Right lung (tissue), 5 donors: ENCODE results near the gene FAHD2B. TPM values are rescaled to one million over a fixed set of nuclear protein-coding genes. Genes with fewer than 3 reads are reported as not detected.
"Not testable (repeated sequence)": the region's sequence is repeated elsewhere in the genome, so short reads cannot be mapped to it uniquely, and the experiment has no call there.

Source experiments
- DNase-seq, 2 donors: peaks; one replicate each; pipeline ENCODE4 v3.0.0-alpha.2; 2013
- polyA plus RNA-seq, 5 donors: library from polyadenylated mRNA; unstranded; fragments of 120-200 nt; gene quantifications; one replicate each; pipeline versions ENCODE4 v1.2.1 to v1.2.3, GENCODE V29; 2013; ENCODE audit warnings: inconsistent platforms in 1 of 5, low replicate concordance in 1 of 5; ENCODE audit not compliant: insufficient read length in 5 of 5, insufficient read depth in 1 of 5

The FAHD2B gene
- polyA plus RNA-seq, 5 donors: 25.7 to 31.8 (median 27.6) TPM

DNA sequence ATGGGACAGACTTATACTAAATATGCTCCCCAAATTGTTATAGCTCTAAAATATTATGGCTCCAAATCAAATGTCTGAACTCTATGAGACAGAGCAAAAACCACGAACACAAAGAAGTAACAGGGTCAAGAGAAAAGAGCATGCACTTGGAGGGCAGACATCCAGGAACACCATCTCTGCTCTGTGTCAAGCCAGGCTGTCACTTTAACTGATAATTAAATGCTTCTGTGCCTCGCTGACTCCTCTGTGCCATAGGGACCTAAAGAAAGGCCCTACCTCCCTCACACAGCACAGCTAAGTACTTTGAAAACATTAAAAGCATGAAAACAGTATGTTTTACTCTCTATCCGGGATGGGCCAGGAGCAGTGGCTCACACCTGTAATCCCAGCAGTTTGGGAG, 23.8 kb downstream of the FAHD2B start:
- not testable (repeated sequence) for DNase-seq

DNA sequence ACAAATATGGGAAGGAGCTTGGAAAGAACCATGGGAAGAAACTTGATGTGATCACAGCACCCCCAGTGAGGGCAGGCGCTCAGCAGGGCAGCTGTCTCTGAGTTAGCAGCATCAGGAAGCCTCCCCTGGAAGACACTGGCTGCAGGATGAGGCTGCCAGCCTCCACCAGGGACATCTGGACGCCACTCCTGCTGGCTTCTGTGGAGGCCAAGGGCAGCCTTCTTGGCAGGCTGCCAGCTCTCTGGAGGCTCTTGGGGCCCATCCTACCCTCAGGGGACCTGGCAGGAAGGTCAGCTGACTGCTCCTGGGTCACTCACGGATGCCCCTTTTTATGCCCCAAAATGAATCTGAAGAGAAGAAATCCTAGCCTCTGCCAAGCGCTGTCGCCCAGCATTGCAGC, 26.0 kb downstream of the FAHD2B start:
- DNase-seq: not testable (repeated sequence)

DNA sequence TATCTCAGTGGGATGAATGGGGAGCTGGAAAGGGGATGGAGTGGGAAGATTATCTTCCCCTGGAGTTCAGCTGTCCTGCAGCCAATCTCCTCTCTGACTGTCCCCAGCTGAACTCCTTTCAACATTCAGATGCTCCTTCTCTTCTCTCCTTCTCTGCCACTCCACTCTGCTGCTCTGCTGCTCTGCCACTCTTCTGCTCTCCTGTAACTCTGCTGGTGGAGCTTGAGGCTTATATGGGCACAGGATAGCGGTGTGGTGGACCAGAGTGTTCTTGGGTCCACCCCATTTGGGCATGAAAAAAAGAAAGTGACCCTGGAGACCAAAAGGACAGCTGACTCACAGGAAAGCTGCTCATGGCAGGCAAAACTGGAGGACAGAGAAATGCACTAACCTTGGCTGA, 26.6 kb downstream of the FAHD2B start:
- no peak for DNase-seq

DNA sequence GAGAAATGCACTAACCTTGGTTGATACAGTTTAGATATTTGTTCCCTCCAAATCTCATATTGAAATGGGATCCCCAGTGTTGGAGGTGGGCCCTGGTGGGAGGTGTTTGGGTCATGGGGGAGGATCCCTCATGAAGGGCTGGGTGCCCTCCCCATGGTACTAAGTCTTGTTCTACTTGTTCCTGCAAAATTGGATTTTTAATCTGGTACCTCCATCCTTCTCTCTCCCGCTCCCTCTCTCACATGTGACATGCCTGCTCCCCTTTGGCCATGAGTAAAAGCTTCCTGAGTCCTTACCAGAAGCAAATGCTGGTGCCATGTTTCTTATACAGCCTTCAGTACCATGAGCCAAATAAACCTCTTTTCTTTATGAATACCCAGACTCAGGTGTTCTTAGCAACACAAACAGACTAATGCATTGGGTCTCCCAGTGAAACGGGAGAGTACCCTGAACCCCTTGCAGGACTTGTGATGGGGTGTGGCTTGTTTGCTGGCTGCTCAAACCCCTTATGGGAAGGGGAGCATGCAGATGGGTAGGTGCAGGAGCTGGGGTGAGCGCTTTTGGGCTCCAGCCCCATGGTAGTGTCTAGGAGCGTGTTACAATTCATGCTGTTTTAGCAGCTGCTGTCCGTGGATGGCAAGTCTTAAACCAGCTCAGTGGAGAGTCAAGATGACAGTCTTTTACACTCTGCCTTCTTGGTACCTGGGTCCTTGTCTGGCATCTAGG, 27.2 kb downstream of the FAHD2B start:
- no peak for DNase-seq

DNA sequence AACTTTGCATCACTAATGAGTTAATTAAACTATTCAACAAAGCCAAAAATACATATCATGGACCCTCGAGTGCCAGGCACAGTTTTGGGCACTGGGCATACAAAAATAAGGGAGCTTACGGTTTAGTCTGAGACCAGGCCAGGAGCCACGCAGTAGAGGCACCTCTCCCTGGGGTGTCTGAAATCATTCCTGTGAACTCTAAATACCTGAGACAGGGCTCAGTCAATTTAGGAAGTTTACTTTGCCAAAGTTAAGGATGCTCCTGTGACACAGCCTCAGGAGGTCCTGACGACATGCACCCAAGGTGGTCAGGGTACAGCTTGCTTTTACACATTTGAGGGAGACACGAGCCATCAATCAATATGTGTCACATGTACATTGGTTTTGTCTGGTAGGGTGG, 28.7 kb downstream of the FAHD2B start:
- DNase-seq: not testable (repeated sequence)

DNA sequence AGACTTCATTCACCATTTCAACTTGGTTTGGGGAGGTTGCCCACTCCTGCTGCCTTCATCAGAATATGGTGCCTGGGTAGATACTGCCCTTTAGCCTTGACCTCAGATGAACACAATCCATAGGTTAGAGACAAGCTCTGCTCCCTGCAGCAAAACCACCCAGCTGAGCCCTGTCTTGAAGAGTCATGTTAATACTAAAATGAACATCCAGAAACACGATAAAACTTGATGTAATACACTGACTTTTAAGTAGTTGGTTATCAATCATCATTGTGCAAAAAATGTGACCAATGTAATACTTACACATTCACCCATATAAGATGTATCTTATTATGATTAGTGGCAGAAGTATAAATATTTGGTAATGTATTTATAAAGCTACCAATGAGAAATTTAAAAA, 32.7 kb downstream of the FAHD2B start:
- not testable (repeated sequence) for DNase-seq

DNA sequence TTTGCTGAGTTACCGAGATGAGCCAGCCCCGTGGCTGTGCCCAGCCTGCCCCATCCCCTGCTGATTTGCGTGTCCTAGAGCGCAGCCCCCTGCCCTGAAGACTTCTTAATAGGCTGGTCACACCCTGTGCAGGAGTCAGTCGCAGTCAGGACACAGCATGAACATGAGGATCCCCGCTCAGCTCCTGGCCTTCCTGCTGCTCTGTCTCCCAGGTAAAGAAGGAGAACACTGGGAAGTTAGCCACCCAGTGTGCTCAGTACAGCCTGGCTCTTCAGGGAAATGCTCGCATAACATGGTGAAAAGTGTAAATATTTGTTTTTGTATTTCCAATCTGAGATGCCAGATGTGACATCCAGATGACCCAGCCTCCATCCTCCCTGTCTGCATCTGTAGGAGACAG, 34.9 kb downstream of the FAHD2B start:
- not testable (repeated sequence) for DNase-seq

DNA sequence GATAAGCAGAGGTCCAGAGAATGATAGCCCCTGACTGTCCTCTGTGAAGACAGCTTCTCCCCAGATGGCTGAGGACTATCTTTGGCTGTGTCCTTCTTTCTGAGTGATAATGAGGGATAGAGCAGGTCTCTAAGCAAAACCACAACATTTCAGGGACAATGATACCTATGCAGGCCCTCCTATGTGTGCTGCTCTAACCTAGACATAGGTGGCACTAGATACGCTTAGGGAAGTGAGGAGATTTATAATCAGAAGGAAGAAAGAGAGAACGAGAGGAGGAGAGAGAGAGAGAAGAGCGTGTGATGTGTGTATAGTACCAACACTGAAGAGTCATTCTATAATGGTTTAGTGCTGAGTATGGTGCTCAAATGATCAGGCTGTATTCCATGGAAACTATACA, 38.5 kb downstream of the FAHD2B start:
- DNase-seq: not testable (repeated sequence)

DNA sequence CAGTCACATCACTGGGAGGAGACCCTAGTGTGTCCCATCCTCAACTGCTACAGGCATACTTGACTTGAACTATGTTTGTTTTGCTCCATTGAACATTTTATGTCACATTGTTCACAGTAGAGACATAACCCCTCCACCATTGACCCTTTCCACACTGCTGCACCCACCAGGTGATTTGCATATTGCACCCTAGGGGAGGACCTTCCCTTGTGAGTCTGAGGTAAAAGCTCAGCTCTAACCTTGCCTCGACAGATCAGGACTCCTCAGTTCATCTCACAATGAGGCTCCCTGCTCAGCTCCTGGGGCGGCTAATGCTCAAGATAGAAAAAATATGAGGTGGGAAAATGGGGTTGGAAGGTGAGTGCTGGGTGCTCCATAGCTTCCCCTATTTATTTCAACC, 44.6 kb downstream of the FAHD2B start:
- not testable (repeated sequence) for DNase-seq

DNA sequence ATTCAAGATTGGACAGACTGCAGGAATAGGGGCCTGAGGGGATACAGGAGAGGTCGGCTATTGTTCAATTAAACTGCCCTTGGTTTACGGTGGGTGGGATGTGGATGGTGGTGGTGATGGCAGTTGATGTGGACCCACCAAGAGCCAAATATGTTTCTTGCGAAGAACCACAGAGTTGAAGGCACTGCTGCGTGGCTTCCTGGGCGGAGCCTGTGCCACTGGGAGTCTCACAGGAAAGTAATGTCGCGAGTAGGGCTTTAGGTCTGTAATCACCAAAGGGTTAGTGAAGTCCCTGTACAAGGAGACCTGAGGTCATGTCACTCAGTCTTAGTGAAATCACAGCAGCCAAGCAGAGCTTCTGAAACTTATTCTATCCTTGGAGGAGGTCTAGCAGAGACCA, 46.2 kb downstream of the FAHD2B start:
- DNase-seq: not testable (repeated sequence)

DNA sequence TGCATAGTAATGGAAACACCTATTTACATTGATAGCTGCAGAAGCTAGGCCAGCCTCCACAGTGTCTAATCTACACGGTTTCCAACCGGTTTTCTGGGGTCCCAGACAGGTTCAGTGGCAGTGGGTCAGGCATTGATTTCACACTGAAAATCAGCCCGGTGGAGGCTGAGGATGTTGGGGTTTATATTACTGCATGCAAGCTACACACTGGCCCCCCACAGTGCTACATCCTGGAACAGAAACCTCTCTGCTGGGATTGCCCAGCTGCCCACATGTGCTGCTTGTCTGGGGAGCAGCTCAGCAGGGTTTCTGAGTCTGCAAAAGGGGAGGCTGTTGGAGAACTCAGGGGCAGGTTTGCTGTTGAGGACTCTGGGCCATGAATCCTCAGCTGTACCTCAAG, 48.0 kb downstream of the FAHD2B start:
- not testable (repeated sequence) for DNase-seq

DNA sequence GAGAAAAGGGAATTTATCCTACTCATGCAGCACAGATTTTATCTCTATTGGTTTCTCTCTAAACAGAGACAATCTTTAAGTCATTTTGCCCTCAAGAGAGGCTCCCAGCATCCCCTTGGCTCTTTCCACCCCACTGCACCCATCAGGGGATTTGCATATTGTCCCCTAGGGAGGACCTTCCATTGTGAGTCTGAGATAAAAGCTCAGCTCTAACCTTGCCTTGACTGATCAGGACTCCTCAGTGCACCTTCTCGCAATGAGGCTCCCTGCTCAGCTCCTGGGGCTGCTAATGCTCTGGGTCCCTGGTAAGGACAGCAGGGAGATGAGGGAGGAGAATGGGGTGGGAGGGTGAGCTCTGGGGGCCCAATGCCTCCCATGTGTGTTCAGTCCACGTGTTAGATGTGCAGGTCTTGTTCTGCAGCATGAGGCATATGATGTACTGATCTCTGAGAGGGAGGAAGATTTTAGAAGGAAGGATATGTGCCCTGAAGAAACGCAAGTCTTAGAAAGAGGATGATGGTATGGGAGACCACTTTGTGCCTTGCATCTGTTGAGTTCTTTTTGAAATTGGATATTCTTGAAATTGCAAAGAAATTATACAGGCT, 48.7 kb downstream of the FAHD2B start:
- DNase-seq: not testable (repeated sequence)

Other genes starting within 250 kb of the FAHD2B start
- gene ANKRD39, start 236.9 kb downstream of the FAHD2B start, polyA plus RNA-seq: 10 to 100 TPM in 2 of 5 donors, 1 to 10 TPM in 3; 7.6 to 10.4 (median 9.8) TPM
- 10 to 100 TPM; 38.3 to 58.6 (median 47.0) TPM for gene SEMA4C, start 224.8 kb downstream of the FAHD2B start, polyA plus RNA-seq
- gene FAM178B, start 108.3 kb downstream of the FAHD2B start, polyA plus RNA-seq: 1 to 10 TPM in 1 of 5 donors, under 1 TPM in 4; 0.46 to 1.5 (median 0.57) TPM
- gene ANKRD36, start 18.3 kb upstream of the FAHD2B start, polyA plus RNA-seq: 10 to 100 TPM; 19.8 to 40.6 (median 38.2) TPM